HCT116 (cell line): ENCODE results near the gene MYL4. TPM values are rescaled to one million over a fixed set of nuclear protein-coding genes. Genes with fewer than 3 reads are reported as not detected.
A peak's percentile ranks its signal among the peaks of the same experiment; 100 is the strongest.

ENCODE experiments used
- ATAC-seq: fragments of 200-7000 bp; cut with Tn5 transposase; 2 replicates; pipeline ENCODE4 v1.9.1; 2020; ENCODE audit warnings: mild to moderate bottlenecking, moderate library complexity
- BruUV-seq: library from RNA; stranded (reverse); fragments of 400-500 nt; replicated peaks from 2 replicates; lab custom pipeline; 2021; lab: Mats Ljungman, UMichigan
- CTCF ChIA-PET: fragments of 300-600 bp; sonication (Branson Sonifier 250); formaldehyde crosslinking; loops from one replicate; lab custom pipeline; 2021; ENCODE audit warnings: antibody characterized with exemption; lab: Charles Lee
- POLR2A ChIA-PET: fragments of 300-600, 350-600 bp; sonication (Branson Sonifier 250); formaldehyde crosslinking; loops from one replicate; lab custom pipeline; 2021; ENCODE audit warnings: antibody characterized with exemption; lab: Charles Lee
- RAD21 ChIA-PET, 2 experiments: fragments of 300-600 bp; sonication (Branson Sonifier 250); formaldehyde crosslinking; loops; one replicate each; lab custom pipeline; 2023; ENCODE audit warnings: low total read pairs in 2 of 2; ENCODE audit not compliant: uncharacterized antibody in 2 of 2, unreplicated experiment in 2 of 2, low non-redundant PET in 1 of 2; lab: Charles Lee
- DNase-seq: peaks from one replicate; pipeline ENCODE4 v3.0.0-alpha.2; 2010; ENCODE audit warnings: low read depth, low spot score
- H2AFZ ChIP-seq: fragments of 200-600 bp; shearing (Covaris generic), sonication (generic); 2 replicates; pipeline ENCODE4 v1.6.1; 2017; ENCODE audit warnings: low read depth, mixed run types, mixed read lengths, antibody characterized with exemption, low read length; ENCODE audit not compliant: poor library complexity, severe bottlenecking
- H3K27ac ChIP-seq: 2 replicates; pipeline ENCODE4 v1.5.1; 2012; ENCODE audit warnings: low read depth, low read length
- H3K27me3 ChIP-seq: fragments of 200-600 bp; sonication (generic); 2 replicates; pipeline ENCODE4 v1.6.1; 2016; ENCODE audit warnings: mixed run types, low read length, mixed read lengths; ENCODE audit not compliant: insufficient read depth
- H3K36me3 ChIP-seq, 2 experiments: fragments of 200-500 bp in 1 of 2; fragments of 200-600 bp in 1 of 2; sonication (Bioruptor generic) in 1 of 2; sonication (generic) in 1 of 2; 2 replicates each; pipeline versions ENCODE4 v1.5.1 to v1.6.1; 2014 to 2016; ENCODE audit warnings: low read length in 2 of 2, inconsistent platforms in 1 of 2, mixed read lengths in 1 of 2, mixed run types in 1 of 2; ENCODE audit not compliant: insufficient read depth in 2 of 2, control insufficient read depth in 1 of 2
- H3K4me1 ChIP-seq, 2 experiments: fragments of 200-600 bp in 1 of 2; sonication (generic) in 1 of 2; 2 replicates each; pipeline versions ENCODE4 v1.5.1 to v1.6.1; 2012 to 2017; ENCODE audit warnings: low read length in 2 of 2, inconsistent platforms in 1 of 2, mild to moderate bottlenecking in 1 of 2, mixed read lengths in 1 of 2, mixed run types in 1 of 2, moderate library complexity in 1 of 2; ENCODE audit not compliant: insufficient read depth in 2 of 2, control insufficient read depth in 1 of 2
- H3K4me2 ChIP-seq: fragments of 200-600 bp; sonication (generic); 2 replicates; pipeline ENCODE4 v1.6.1; 2017; ENCODE audit warnings: mixed run types, low read length, mixed read lengths
- H3K4me3 ChIP-seq, 2 experiments: fragments of 200-600 bp in 1 of 2; sonication (generic) in 1 of 2; replicated peaks in 1 of 2; 2 replicates each; pipeline ENCODE4 v1.5.1; 2011 to 2016; ENCODE audit warnings: low read length in 2 of 2, control low read depth in 1 of 2, low read depth in 1 of 2, mild to moderate bottlenecking in 1 of 2, mixed read lengths in 1 of 2, mixed run types in 1 of 2
- H3K79me2 ChIP-seq: fragments of 200-600 bp; sonication (generic); 2 replicates; pipeline ENCODE4 v1.6.1; 2017; ENCODE audit warnings: mild to moderate bottlenecking, mixed run types, low read length, moderate library complexity, mixed read lengths; ENCODE audit not compliant: insufficient read depth
- H3K9ac ChIP-seq: fragments of 200-600 bp; sonication (generic); 2 replicates; pipeline ENCODE4 v1.6.1; 2016; ENCODE audit warnings: low read length, mixed read lengths
- H3K9me2 ChIP-seq: fragments of 200-600 bp; sonication (generic), shearing (Covaris generic); 2 replicates; pipeline ENCODE4 v1.6.1; 2017; ENCODE audit warnings: mixed run types, mild to moderate bottlenecking, moderate library complexity; ENCODE audit not compliant: insufficient read depth
- H3K9me3 ChIP-seq, 2 experiments: fragments of 200-500 bp in 1 of 2; fragments of 200-600 bp in 1 of 2; sonication (Bioruptor generic) in 1 of 2; sonication (generic) in 1 of 2; 2 replicates each; pipeline ENCODE4 v1.6.1; 2014 to 2017; ENCODE audit warnings: low read length in 2 of 2, mixed read lengths in 2 of 2, inconsistent platforms in 1 of 2, low read depth in 1 of 2, mild to moderate bottlenecking in 1 of 2, mixed run types in 1 of 2, moderate library complexity in 1 of 2; ENCODE audit not compliant: control insufficient read depth in 1 of 2, insufficient read depth in 1 of 2
- H4K20me1 ChIP-seq: fragments of 200-600 bp; sonication (generic), shearing (Covaris generic); 2 replicates; pipeline ENCODE4 v1.6.1; 2017; ENCODE audit warnings: mixed run types, mild to moderate bottlenecking, moderate library complexity; ENCODE audit not compliant: insufficient read depth
- CEBPB ChIP-seq: IDR thresholded peaks from 2 replicates; pipeline ENCODE4 v1.6.1; 2012; ENCODE audit warnings: low read depth
- EZH2phosphoT487 ChIP-seq: fragments of 200-600 bp; IDR thresholded peaks from 2 replicates; pipeline ENCODE4 v1.6.1; 2018; ENCODE audit warnings: antibody characterized with exemption, borderline replicate concordance
- FOSL1 ChIP-seq: IDR thresholded peaks from 2 replicates; pipeline ENCODE4 v1.6.1; 2012; ENCODE audit warnings: low read depth
- POLR2A ChIP-seq: IDR thresholded peaks from 2 replicates; pipeline ENCODE4 v1.7.0; 2011; ENCODE audit warnings: borderline replicate concordance; ENCODE audit not compliant: insufficient read depth, insufficient read length; ENCODE audit errors: extremely low read depth
- RAD21 ChIP-seq: IDR thresholded peaks from 2 replicates; pipeline ENCODE4 v1.6.1; 2012; ENCODE audit warnings: low read depth, mild to moderate bottlenecking
- SP1 ChIP-seq: IDR thresholded peaks from 2 replicates; pipeline ENCODE4 v1.6.1; 2012; ENCODE audit warnings: low read depth
- TCF7L2 ChIP-seq: IDR thresholded peaks from 2 replicates; pipeline ENCODE4 v1.7.0; 2011; ENCODE audit warnings: borderline replicate concordance, inconsistent platforms; ENCODE audit not compliant: insufficient read depth, insufficient read length; ENCODE audit errors: extremely low read depth
- ZBTB33 ChIP-seq: IDR thresholded peaks from 2 replicates; pipeline ENCODE4 v1.6.1; 2011; ENCODE audit warnings: mild to moderate bottlenecking, low read length, moderate library complexity; ENCODE audit not compliant: insufficient replicate concordance; ENCODE audit errors: extremely low read depth
- ZNF274 ChIP-seq: fragments of 200-500 bp; sonication (Bioruptor generic); IDR thresholded peaks from 2 replicates; pipeline ENCODE4 v1.6.1; 2014; ENCODE audit warnings: mild to moderate bottlenecking, low read depth, low read length, inconsistent platforms
- intact Hi-C: fragments of 100-400 bp; cut with micrococcal nuclease; formaldehyde crosslinking; loops from 2 replicates; pipeline ENCODE4 v1.10.0; 2022
- total RNA-seq: library from RNA; stranded (reverse); gene quantifications from one replicate; pipeline ENCODE4 v1.2.1, GENCODE V29; 2021; ENCODE audit not compliant: unreplicated experiment

The MYL4 gene
- total RNA-seq, 1 experiment from 2014 or later = 0.32 TPM

- Histone ChIP-seq H3K36me3 (no peaks in the 10 kb centered on the region), H3K9me3 (no peaks in the 10 kb centered on the region), H3K9me2 (no peaks in the 10 kb centered on the region), H3K4me2 (no peak overlapping the region), H3K9ac (no peak overlapping the region), H3K4me1 (peaks cover 8 to 16% of the 10 kb centered on the region in 2 experiments), H2AFZ (no peak overlapping the region), H3K4me3 (no peak overlapping the region), H3K79me2 (no peaks in the 10 kb centered on the region), H3K27me3 (no peaks in the 10 kb centered on the region), H3K27ac (no peak overlapping the region), H4K20me1 (no peaks in the 10 kb centered on the region)
- DNase-seq (no peak), ATAC-seq (peak; percentile 28)
- ChIA-PET RAD21 (no interaction called here), CTCF (no interaction called here), POLR2A (no interaction called here)
- BruUV-seq = no TSS peak
- intact Hi-C loops = no loop called here
- TF ChIP-seq SP1 = no peak
- TF ChIP-seq CEBPB = no peak
- no peak for TF ChIP-seq TCF7L2
- TF ChIP-seq ZNF274 = no peak
- no peak for TF ChIP-seq FOSL1
- TF ChIP-seq RAD21 = no peak
- TF ChIP-seq POLR2A = no peak
- no peak for TF ChIP-seq EZH2phosphoT487
- no peak for TF ChIP-seq ZBTB33
Observed at GRCh38 chr17:47237841-47238240, 28.7 kb downstream of the MYL4 start.
